Tongue (tissue), 2 donors: ENCODE results near the gene DIO3. TPM values are rescaled to one million over a fixed set of nuclear protein-coding genes. Genes with fewer than 3 reads are reported as not detected.
"Not testable (repeated sequence)": the region's sequence is repeated elsewhere in the genome, so short reads cannot be mapped to it uniquely, and the experiment has no call there.

Experiments
- DNase-seq: peaks from one replicate; pipeline ENCODE4 v3.0.0-alpha.2; 2015
- total RNA-seq: library from RNA; depleted of rRNA; stranded (reverse); fragments of >200 nt; gene quantifications from one replicate; pipeline ENCODE4 v1.2.3, GENCODE V29; 2014

DIO3 gene
- total RNA-seq, 1 donor from 2014 or later: 8.3 TPM

- no peak for DNase-seq
Measured at GRCh38 chr14:101559250-101559623, 2.1 kb upstream of the DIO3 start.

GRCh38 chr14:101559624-101560533 lies 1.4 kb upstream of the DIO3 start:
- peak; percentile 63 for DNase-seq

GRCh38 chr14:101560534-101561113 lies 671 bp upstream of the DIO3 start:
- DNase-seq: no peak

GRCh38 chr14:101561897-101562490 lies 699 bp downstream of the DIO3 start:
- no peak for DNase-seq

DNA sequence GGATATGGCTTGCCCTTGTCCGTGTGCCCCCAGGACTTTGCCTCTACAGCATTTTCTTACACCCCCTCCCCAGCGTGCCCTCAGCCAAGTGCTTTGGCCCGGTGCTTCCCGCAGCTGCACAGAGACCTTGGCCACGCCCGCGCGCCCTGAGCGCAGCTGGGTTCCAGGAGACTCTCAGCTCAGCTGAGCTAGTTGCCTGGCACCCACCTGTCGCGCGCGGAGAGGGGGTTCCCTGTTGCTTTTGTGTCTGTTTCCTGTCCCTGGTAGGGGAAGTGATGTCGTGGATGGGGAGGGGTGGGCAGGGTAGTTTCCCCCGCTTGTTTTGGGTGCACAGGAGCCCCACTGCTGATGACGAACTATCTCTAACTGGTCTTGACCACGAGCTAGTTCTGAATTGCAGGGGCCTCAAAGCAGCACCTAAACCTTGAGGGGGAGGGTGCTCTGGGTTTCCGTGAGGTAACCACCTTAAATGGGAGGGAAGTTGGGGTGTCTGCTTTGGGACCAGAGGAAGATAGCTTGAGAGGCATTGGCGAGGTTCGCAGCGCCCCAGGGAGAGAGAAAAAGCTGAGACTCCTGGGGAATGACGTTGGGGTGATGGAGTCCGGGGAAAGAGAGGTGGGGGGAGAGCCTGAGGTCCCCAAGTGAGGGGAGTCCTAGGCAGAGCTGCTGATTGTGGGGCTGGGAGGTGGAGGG lies 1.5 kb downstream of the DIO3 start:
- peak; percentile 34 for DNase-seq

- no peak for DNase-seq
Measured at GRCh38 chr14:101563352-101563653, 2.0 kb downstream of the DIO3 start.

DNA sequence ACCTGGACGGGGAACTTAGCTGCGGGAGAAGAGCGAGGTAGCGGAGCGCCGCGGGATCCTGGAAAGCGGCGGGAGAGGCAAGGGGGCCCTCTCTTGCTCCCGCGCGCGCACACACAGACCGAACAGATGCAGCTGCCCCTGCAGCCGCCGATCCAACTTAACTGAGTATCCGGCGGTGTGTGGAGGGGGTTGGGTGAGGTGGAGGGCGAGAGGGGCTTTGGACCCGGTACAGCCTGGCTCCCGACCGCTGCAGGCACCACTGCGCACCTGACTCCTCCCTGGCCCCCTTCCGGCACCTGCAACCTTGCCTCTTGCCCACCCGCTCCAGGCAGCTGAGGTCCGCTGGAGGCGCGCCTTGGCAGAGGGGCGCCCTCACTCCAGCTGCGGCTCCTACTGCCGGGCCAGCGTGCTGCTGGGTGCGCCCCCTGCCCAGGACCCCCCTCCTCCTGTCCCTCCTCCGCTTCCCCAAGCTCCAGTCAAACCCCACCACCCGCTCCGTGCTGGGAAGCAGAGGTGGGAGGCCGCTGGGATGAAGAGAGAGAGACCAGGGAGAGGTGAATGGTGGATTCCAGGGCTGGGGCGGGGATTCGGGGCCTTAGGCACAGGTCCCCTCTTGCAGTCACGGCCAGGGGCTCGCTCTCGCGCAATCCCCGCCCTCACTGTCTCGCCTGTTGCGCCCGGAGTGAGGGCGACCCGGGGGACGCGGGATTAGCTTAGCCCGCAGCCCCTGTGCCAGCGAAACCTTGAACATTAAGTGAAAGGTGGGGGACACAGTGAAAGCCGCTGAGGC lies 2.6 kb downstream of the DIO3 start:
- peak; percentile 43 for DNase-seq

GRCh38 chr14:101564444-101564776 lies 3.1 kb downstream of the DIO3 start:
- DNase-seq: no peak

DNA sequence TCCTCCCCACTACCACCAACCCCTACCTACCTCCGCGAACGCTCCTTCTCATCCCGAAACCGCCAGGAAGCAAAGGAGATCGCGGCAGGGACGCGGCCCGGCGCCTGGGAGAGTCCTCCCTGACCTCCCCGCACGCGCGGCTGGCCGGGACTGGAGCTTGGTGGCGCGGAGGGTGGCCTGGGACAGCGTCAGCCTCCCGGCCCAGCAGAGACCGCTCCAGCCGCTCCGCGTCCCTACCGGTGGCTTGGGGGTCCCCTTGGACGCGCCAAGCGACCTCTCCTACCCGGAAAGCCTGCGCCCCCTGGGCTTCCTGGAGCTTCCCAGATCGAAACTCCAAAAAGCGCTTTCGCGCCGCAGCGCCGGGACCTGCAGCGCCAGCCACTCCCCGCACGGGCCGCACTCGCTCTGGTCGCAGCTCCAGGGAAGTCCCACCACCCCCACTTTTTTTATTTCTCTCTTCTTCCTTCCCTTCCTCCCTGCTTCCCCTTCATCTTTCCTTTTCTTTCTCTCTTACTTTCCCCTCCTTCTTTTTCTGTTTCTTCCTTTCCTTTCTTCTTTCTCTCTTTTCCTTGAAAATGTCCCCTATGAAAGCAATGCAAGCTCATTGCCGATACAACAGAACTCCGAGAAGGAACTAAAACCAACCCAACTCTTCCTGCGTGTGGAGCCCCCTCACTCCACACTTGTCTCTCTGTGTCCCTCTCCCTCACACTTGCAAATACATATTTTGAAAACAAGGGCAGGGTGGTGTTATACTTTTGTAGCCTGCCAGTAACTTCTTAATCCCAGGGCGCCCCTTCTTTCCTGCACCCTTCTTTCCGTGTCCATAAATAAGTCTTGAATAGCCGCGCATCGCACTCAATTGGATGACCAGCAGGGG lies 3.8 kb downstream of the DIO3 start:
- DNase-seq: peak; percentile 28

DNA sequence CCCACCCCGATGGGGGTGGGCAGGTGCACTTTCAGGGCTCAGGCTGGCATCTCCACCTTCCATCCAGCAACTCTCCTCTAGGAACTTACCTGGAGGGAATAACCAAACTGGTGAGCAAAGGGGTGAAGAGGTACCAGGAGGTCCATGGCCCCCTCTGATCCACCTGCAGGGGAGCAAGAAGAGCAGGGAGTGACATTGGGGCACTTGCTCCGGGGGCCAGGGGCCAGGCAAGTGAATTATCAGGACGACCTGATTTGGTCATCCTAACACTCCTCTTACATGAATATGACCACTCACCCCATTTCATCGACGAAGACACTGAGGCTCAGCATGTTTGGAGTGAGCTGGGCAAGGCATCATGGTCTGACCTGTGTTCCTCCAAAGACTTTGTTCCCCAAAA lies 6.0 kb downstream of the DIO3 start:
- DNase-seq: no peak

GRCh38 chr14:101571004-101571403 lies 9.7 kb downstream of the DIO3 start:
- DNase-seq: no peak

- DNase-seq: not testable (repeated sequence)
Measured at GRCh38 chr14:101572526-101572925, 11.2 kb downstream of the DIO3 start.

GRCh38 chr14:101573289-101573688 lies 12.0 kb downstream of the DIO3 start:
- DNase-seq: no peak

GRCh38 chr14:101575581-101575980 lies 14.3 kb downstream of the DIO3 start:
- DNase-seq: no peak

- DNase-seq: no peak
Measured at GRCh38 chr14:101577221-101577909, 16.1 kb downstream of the DIO3 start.

- DNase-seq: no peak
Measured at GRCh38 chr14:101578489-101578888, 17.2 kb downstream of the DIO3 start.

- DNase-seq: no peak
Measured at GRCh38 chr14:101579372-101580080, 18.2 kb downstream of the DIO3 start.

DNA sequence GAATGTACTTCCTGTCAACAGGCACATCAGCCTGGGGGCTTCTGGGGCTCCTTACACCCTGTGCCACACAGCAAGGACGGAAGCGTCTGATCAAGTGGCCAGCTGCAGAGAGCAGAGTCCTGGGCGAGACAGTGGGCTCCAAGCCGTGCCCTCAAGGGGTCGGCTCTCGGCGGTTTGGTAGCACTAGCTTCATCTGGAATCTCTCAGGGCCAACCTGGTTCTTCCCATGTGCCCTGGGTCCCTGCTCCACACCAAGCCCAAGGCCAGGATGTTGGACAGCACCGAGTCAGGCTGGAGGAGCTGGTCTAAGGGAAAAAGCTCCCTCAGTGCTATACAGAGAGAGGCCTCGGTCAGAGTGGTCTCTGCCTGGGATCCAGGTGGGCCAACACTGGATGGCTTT lies 20.5 kb downstream of the DIO3 start:
- no peak for DNase-seq

DNA sequence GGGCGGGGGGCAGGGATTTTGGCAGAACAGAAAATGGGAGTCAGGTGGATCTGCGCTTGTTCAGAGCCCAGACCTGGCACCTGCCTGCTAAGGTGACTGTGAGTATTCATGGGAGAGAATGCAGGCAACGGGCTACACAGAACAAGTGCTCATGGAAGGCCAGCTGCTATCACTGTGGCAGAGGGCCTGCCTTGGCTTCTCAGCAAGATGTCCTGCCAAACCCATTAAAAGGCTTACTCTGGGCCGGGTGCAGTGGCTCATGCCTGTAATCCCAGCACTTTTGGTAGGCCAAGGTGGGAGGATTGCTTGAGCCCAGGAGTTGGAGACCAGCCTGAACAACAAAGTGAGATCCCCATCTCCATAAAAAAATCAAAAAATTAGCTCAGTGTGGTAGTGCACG lies 21.0 kb downstream of the DIO3 start:
- DNase-seq: no peak
